Adipocyte (in vitro differentiated cells): ENCODE data around the gene PPP1R7.

Experiments
- DNase-seq: peaks from one replicate; pipeline ENCODE4 v3.0.0-alpha.2; 2015; ENCODE audit warnings: low read depth
- H3K27me3 ChIP-seq: replicated peaks from 2 replicates; pipeline ENCODE4 v1.7.0; 2013; ENCODE audit warnings: mild to moderate bottlenecking, low read length, moderate library complexity; ENCODE audit not compliant: control insufficient read depth, insufficient read depth
- H3K36me3 ChIP-seq: 2 replicates; pipeline ENCODE4 v1.7.0; 2013; ENCODE audit warnings: low read length, mild to moderate bottlenecking, moderate library complexity; ENCODE audit not compliant: control insufficient read depth, insufficient read depth, severe bottlenecking
- H3K4me1 ChIP-seq: 2 replicates; pipeline ENCODE4 v1.7.0; 2013; ENCODE audit warnings: mild to moderate bottlenecking, low read length, moderate library complexity; ENCODE audit not compliant: control insufficient read depth, insufficient read depth
- H3K4me3 ChIP-seq: 2 replicates; pipeline ENCODE4 v1.7.0; 2013; ENCODE audit warnings: mild to moderate bottlenecking, low read length, moderate library complexity
- H3K9ac ChIP-seq: 2 replicates; pipeline ENCODE4 v1.7.0; 2013; ENCODE audit warnings: mild to moderate bottlenecking, low read length, moderate library complexity
- H3K9me3 ChIP-seq: 2 replicates; pipeline ENCODE4 v1.7.0; 2013; ENCODE audit warnings: mild to moderate bottlenecking, low read length, moderate library complexity; ENCODE audit not compliant: control insufficient read depth

PPP1R7 gene

DNA sequence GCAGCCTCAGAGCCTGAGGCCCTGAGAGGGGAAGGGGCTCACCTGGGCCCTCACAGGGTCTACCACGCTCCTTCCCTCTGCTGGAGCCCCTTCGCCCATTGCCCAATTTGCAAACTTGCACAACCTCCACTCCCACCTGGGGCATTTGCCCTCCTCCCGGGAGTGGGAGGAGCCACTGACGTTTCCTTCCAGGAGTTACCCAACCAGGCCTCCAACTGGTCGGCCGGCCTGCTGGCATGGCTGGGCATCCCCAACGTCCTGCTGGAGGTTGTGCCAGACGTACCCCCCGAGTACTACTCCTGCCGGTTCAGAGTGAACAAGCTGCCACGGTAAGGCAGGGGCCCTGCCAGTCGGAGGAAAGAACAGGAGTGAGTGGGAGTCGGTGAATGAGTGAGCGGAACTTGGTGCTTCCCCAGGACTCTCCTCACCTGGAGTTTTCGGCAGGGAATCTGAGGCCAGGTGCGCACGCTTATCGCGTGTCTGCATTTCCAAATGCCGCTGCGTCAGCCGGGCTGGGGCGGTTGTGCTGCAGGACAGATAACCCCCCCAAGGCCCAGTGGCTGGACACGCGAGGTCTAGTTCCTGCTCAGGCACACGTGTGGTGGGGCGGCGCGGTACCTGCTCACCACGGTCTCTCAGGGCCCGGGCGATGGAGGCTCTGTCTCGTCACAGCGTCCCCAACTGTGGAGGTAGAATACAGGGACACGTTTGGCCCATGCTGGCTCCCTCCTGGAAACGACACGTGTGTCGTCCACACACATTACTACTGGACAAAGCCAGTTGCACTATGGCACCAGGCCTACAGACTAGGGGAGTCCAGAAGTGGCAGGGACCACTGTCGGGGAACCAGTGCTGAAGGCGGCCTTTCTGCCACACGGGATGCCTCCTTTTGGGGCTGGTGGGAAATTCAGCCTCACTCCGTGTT lies 49.9 kb downstream of the PPP1R7 start:
- Histone ChIP-seq H3K4me3 (no peak overlapping the region), H3K9me3 (no peaks in the 10 kb centered on the region), H3K36me3 (no peaks in the 10 kb centered on the region), H3K27me3 (peaks cover 26% of the 10 kb centered on the region), H3K4me1 (no peaks in the 10 kb centered on the region), H3K9ac (no peak overlapping the region)
- DNase-seq = no peak

DNA sequence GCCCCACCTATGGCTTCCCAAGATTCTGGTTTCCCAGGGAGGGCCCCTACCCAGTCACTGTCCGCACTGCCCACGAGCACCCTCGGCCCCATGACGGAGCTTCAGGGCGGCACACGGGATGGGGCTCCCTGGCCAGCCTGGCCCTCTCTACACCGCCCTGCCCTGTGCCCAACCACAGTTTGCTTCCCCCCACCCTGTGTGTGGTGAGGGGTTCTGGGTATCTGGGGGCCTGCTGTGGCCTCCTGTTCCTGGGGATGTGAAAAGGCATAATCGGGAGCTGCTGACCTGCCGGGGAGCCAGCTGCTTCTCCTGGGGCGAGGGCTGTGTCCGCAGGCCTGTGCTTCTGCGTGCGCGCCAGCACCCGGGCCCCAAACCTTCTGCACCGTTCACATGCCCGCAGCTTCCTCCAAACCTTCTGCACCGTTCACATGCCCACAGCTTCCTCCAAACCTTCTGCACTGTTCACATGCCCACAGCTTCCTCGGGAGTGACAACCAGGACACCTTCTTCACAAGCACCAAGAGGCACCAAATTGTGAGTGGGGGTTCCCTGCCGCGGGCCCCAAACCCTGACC lies 50.6 kb downstream of the PPP1R7 start:
- H3K27me3 ChIP-seq = peaks cover 23% of the 10 kb centered on the region
- DNase-seq = no peak
- H3K4me1 ChIP-seq = no peaks in the 10 kb centered on the region
- no peaks in the 10 kb centered on the region for H3K9me3 ChIP-seq
- H3K4me3 ChIP-seq = no peak overlapping the region
- no peak overlapping the region for H3K9ac ChIP-seq
- no peaks in the 10 kb centered on the region for H3K36me3 ChIP-seq

DNA sequence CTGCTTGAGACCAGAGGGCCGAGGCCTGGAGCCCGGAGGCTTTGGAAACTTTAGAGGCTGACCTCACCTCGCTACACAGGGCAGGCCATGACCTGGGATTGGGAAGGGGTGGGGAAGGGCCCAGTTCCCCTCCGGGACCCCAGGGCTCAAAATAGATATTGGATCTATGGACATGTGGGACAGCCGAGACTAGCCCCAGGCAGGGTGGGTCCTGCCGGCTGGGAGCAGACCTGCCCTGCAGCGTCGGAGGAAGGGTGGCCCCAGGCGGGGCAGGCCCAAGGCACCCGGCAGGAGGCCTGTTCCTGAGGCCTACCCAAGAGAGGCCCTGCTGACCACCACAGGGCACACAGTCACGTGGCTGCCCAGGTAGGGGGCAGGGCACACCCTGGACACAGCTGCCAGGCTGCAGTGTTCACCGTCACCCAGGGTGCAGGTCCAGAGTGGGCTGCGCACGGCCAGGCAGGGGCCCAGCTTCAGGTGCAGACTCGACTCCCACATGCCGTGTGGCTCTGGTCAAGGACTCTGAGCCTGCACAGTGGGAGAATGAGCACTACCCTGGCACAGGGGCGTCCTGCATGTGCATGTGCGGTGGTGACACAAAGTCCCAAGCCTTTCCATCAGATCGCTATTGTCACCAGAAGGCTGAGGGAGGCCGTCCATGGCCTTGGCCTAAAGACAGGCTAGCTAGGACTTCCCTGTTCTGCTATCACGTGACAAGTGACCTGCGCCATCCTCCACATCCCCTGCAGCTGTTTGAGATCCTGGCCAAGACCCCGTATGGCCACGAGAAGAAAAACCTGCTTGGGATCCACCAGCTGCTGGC lies 51.4 kb downstream of the PPP1R7 start:
- no peaks in the 10 kb centered on the region for H3K9me3 ChIP-seq
- H3K9ac ChIP-seq = no peak overlapping the region
- H3K36me3 ChIP-seq = no peaks in the 10 kb centered on the region
- H3K4me3 ChIP-seq = no peak overlapping the region
- DNase-seq = no peak
- no peaks in the 10 kb centered on the region for H3K4me1 ChIP-seq
- H3K27me3 ChIP-seq = peaks cover 16% of the 10 kb centered on the region

DNA sequence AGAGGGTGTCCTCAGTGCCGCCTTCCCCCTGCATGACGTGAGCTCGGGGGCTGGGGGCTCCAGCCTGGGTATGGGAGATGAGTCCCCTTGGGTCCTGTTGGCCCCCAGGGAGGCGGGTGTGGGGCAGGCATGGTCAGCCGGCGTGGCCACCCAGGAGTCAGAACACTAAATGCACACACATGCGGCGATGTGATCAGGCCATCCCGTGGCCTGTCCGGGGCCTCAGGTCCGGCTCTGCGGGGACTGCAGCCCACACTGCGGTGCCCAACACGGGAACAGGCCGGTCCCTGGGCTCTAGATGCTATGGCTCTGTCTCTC lies 52.0 kb downstream of the PPP1R7 start:
- no peak for DNase-seq
- Histone ChIP-seq H3K9me3 (no peaks in the 10 kb centered on the region), H3K36me3 (no peaks in the 10 kb centered on the region), H3K4me3 (no peak overlapping the region), H3K9ac (no peak overlapping the region), H3K4me1 (no peaks in the 10 kb centered on the region), H3K27me3 (peaks cover 15% of the 10 kb centered on the region)

DNA sequence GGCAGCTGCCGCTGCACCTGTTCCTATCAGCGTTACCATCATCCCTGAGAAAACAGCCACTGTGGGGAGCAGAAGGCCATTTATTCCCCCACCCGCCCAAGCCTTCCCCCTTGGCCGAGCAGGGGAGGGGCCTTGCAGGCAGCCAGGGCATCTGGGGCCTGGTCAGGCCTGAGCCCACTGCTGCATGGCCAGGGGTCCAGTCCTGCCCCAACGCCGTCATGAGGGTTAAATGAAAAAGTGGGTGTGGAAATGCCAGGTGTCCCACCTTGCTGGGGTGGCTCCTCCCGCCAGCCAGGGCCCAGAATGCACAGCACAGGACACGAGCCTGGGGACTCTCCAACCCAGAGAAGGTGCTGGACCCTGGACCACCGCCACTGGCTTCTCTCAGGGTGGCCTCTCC lies 52.4 kb downstream of the PPP1R7 start:
- Histone ChIP-seq H3K27me3 (peaks cover 14% of the 10 kb centered on the region), H3K4me3 (no peak overlapping the region), H3K9ac (no peak overlapping the region), H3K36me3 (no peaks in the 10 kb centered on the region), H3K9me3 (no peaks in the 10 kb centered on the region), H3K4me1 (no peaks in the 10 kb centered on the region)
- DNase-seq = no peak

DNA sequence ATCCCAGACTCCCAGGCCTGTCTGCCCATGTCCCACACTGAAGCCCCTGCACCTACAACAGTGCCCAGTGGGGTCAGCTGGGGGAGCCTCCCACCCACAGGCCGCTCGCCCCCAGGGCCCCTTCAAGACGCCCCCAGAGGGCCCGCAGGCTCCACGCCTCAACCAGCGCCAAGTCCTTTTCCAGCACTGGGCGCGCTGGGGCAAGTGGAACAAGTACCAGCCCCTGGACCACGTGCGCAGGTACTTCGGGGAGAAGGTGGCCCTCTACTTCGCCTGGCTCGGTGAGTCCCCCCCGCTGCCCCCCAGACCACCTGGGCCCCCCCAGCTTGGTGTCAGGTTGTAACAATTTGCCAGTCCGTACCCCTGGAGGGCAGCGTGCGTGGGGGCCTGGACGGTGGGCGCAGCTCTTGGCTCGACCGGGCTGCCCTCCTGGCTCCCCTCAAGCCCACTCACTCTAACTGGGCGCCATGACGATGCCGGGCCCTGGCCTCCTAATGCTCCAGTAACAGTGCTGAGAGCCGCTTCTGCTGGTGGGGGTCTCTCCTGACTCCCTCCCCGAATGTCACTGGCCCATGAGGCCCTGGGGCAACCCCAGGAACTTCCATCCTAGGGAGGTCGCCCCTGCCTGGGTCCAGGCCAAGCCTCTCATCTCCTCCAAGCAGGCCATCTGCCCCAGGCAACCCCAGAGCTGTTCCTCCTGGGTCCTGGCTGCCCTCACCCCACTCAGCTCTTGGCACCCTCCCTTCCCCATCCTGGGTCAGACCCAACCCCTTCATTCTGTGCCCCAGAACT lies 53.1 kb downstream of the PPP1R7 start:
- Histone ChIP-seq H3K4me3 (no peak overlapping the region), H3K9ac (no peak overlapping the region), H3K9me3 (no peaks in the 10 kb centered on the region), H3K27me3 (peaks cover 13% of the 10 kb centered on the region), H3K36me3 (no peaks in the 10 kb centered on the region), H3K4me1 (no peaks in the 10 kb centered on the region)
- no peak for DNase-seq

DNA sequence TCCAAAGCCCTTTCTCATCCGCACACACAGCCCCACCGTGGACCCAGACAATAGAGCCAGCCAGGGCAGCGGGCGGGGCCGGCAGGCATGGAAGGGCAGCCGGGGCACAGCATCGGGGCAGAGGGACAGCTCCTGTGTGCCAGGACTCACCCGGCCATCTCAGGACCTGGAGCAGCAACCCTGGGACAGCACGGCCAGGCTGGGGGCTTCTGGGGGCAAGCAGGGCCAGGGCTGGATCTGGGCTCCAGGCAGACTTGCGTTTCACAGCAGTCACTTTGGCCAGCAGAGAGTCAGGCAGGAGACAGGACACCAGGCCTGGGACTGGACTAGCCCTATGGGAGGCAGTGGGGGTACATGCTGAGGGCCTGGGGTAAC lies 53.7 kb downstream of the PPP1R7 start:
- Histone ChIP-seq H3K9ac (no peak overlapping the region), H3K27me3 (peaks cover 7% of the 10 kb centered on the region), H3K4me1 (no peaks in the 10 kb centered on the region), H3K4me3 (no peak overlapping the region), H3K36me3 (no peaks in the 10 kb centered on the region), H3K9me3 (no peaks in the 10 kb centered on the region)
- no peak for DNase-seq

DNA sequence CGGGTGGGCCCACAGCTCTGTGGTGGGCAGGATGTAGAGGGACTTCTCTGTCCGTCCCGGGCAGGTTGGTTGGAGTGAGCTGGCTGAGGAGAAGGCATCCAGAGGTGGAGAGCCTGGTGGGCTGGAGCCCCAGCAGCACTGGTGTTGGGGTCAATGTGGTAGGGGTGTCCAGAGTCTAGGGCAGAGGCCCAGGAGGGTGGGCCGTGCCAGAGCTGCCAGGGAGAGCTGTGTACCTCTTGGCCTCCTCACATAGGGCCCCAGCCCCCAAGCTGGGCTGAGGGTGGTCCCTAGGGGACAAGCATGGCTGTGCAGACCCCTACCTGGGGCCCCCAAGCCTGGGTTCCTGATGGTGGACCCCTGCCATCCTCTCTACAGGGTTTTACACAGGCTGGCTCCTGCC lies 54.2 kb downstream of the PPP1R7 start:
- Histone ChIP-seq H3K36me3 (no peaks in the 10 kb centered on the region), H3K4me3 (no peak overlapping the region), H3K9ac (no peak overlapping the region), H3K9me3 (no peaks in the 10 kb centered on the region), H3K4me1 (no peaks in the 10 kb centered on the region), H3K27me3 (peaks cover 2% of the 10 kb centered on the region)
- DNase-seq = no peak

DNA sequence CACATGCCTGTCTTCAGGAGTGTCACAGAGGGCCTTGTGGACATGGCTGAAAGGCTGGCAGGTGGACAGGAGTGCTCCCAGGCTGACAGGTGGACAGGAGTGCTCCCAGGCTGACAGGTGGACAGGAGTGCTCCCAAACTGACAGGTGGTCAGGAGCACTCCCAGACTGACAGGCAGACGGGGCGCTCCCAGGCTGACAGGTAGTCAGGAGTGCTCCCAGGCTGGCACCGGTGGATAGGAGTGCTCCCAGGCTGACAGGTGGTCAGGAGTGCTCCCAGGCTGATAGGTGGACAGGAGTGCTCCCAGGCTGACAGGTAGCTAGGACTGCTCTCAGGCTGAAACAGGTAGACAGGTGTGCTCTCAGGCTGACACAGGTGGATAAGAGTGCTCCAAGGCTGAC lies 54.8 kb downstream of the PPP1R7 start:
- Histone ChIP-seq H3K36me3 (no peaks in the 10 kb centered on the region), H3K9me3 (no peaks in the 10 kb centered on the region), H3K4me1 (no peaks in the 10 kb centered on the region), H3K9ac (no peak overlapping the region), H3K27me3 (peaks cover 2% of the 10 kb centered on the region), H3K4me3 (no peak overlapping the region)
- no peak for DNase-seq

DNA sequence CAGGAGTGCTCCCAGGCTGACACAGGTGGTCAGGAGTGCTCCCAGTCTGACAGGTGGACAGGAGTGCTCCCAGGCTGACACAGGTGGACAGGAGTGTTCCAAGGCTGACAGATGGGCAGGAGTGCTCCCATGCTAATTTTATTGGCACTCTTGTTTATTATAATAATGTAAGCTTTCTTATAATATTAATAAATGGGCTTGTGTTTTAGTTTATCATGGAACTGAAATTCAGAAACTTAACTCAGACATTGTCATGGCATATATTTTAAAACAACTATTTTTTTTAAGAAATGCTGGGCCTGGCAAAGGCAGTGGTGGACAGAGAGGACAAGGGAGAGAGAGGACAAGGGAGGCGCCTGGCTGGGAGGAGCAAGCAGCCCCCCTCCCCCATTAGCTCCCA lies 56.9 kb downstream of the PPP1R7 start:
- H3K4me1 ChIP-seq = no peaks in the 10 kb centered on the region

DNA sequence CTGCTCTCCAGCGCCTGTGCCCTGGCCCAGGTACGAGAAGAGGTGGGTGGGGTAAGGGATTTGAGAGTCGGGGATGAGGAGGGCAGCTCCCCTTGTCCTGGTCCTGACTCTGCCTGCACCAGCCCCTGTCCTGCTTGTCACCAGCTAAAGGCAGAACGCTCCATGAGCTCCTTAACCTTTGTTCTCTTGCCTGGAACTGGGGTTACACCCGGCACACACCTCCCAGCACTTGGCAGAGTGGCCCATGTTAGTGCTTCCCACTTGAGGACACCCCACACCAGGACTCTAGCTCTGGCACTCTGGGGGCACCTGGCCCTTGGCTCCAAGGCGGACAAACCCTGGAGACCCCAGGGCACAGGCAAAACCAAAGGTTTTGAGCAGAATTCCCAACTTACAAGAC lies 57.4 kb downstream of the PPP1R7 start:
- DNase-seq = no peak
- no peak overlapping the region for H3K4me3 ChIP-seq
- H3K4me1 ChIP-seq = no peaks in the 10 kb centered on the region
- no peaks in the 10 kb centered on the region for H3K36me3 ChIP-seq
- no peaks in the 10 kb centered on the region for H3K9me3 ChIP-seq
- H3K27me3 ChIP-seq = peaks cover 15% of the 10 kb centered on the region
- H3K9ac ChIP-seq = no peak overlapping the region

More for the DNA sequence above, 56.9 kb downstream of the PPP1R7 start:
- no peaks in the 10 kb centered on the region for H3K9me3 ChIP-seq
- DNase-seq = no peak
- no peaks in the 10 kb centered on the region for H3K36me3 ChIP-seq
- no peak overlapping the region for H3K9ac ChIP-seq
- no peak overlapping the region for H3K4me3 ChIP-seq
- peaks cover 10% of the 10 kb centered on the region for H3K27me3 ChIP-seq
